SK-N-MC (cell line): ENCODE data around the gene OPRD1.

ENCODE experiments used
- DNase-seq: peaks from one replicate; pipeline ENCODE4 v3.0.0-alpha.2; 2011; ENCODE audit warnings: low read depth, low spot score
- H3K27ac ChIP-seq: fragments of 200-600 bp; sonication (generic); 2 replicates; pipeline ENCODE4 v1.5.1; 2016; ENCODE audit warnings: mixed run types
- H3K36me3 ChIP-seq: fragments of 200-600 bp; sonication (generic); 2 replicates; pipeline ENCODE4 v1.6.1; 2017; ENCODE audit warnings: antibody characterized with exemption, low read length, mixed read lengths; ENCODE audit not compliant: insufficient read depth
- H3K4me3 ChIP-seq: fragments of 200-600 bp; sonication (generic); 2 replicates; pipeline ENCODE4 v1.5.1; 2016
- H3K9ac ChIP-seq: fragments of 200-600 bp; sonication (generic); 2 replicates; pipeline ENCODE4 v1.8.0; 2017; ENCODE audit warnings: mixed run types, mixed read lengths; ENCODE audit not compliant: insufficient read length
- H3K9me3 ChIP-seq: fragments of 200-600 bp; sonication (generic); 2 replicates; pipeline ENCODE4 v1.6.1; 2017; ENCODE audit warnings: low read depth, mild to moderate bottlenecking, antibody characterized with exemption, low read length, moderate library complexity, mixed read lengths
- EZH2 ChIP-seq: fragments of 200-600 bp; sonication (generic); IDR thresholded peaks from one replicate; pipeline ENCODE4 v1.6.1; 2017; ENCODE audit warnings: antibody characterized with exemption
- FOXP2 ChIP-seq: optimal IDR thresholded peaks from 2 replicates; pipeline ENCODE3; 2011; ENCODE audit warnings: mild to moderate bottlenecking, moderate library complexity; ENCODE audit not compliant: insufficient read depth; ENCODE audit errors: extremely low read length, control extremely low read depth
- POLR2AphosphoS5 ChIP-seq: IDR thresholded peaks from 2 replicates; pipeline ENCODE4 v1.6.1; 2012; ENCODE audit warnings: mild to moderate bottlenecking, low read depth, low read length, borderline replicate concordance

The OPRD1 gene

DNA sequence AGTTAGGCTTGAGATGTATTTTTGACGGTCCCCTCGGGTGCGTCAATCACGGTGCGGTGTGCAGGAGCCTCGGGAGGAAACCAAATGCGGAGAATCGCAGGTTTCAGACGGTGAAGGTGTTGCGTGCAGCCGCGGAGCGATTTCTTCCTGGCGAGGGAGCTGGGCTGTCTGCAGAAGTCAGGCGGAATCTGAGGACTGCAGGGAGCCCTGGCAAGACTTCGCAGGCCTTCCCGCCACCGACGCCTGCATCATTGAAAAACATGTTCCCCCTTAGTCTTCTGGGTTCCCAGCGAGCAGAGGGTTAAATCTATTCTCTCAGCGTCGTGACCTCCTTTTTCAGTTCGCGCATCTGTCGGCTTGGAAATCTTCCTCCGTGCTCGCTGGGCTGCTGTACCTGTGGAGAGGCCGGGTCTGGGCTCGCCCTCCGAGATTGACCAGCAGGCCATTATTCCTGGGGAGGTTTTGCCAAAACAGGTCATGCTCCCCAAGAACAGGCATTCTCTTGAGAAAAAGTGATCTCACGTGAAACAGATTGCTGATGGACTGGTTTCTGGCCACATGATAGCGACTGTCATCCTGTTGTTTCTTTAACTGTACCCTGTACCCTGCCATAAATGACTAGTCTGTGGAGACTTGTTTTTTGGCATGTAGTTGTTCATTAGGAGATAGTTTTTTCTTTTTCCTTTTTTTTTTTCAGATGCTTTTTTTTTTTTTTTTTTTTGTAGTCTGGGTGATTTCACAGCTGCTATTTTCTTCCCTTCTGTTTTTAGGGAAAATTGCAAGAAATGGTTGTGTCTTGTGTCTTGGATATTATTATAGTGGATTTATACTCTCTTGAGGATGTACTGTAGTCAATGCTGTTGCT lies 103.3 kb downstream of the OPRD1 start:
- H3K9me3 ChIP-seq: no peaks in the 10 kb centered on the region
- TF ChIP-seq POLR2AphosphoS5 (no peak), EZH2 (no peak), FOXP2 (no peak)
- H3K4me3 ChIP-seq: peak overlapping the region; percentile 87
- H3K27ac ChIP-seq: peak overlapping the region; percentile 72; the same call in 1 of the 2 replicates
- no peaks in the 10 kb centered on the region for H3K36me3 ChIP-seq
- no peak for DNase-seq
- H3K9ac ChIP-seq: peak overlapping the region; percentile 85

DNA sequence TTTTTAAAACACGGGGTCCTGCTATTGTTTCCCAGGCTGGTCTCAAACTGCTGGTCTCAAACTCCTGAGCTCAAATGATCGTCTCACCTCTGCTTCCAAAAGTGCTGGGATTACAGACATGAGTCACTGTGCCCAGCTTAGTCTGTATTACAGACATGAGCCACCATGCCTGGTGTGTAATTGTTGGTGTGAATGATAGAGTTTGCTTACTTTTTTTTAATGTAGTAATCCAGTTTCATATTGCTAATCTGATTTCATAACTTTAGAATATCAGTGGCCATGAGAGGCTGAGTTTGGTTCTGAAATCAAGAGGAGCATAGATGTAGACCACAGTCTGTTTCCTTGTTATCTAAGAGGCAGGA lies 105.8 kb downstream of the OPRD1 start:
- Histone ChIP-seq H3K9me3 (no peaks in the 10 kb centered on the region), H3K27ac (no peak overlapping the region), H3K36me3 (no peaks in the 10 kb centered on the region), H3K4me3 (no peak overlapping the region), H3K9ac (no peak overlapping the region)
- no peak for DNase-seq
- TF ChIP-seq EZH2 (no peak), POLR2AphosphoS5 (no peak), FOXP2 (no peak)
